ENCODE measurements around the gene CABYR. TPM values are rescaled to one million over a fixed set of nuclear protein-coding genes. Genes with fewer than 3 reads are reported as not detected.

The CABYR gene
- total RNA-seq, 1 experiment from 2014 or later = 3.3 TPM

DNA sequence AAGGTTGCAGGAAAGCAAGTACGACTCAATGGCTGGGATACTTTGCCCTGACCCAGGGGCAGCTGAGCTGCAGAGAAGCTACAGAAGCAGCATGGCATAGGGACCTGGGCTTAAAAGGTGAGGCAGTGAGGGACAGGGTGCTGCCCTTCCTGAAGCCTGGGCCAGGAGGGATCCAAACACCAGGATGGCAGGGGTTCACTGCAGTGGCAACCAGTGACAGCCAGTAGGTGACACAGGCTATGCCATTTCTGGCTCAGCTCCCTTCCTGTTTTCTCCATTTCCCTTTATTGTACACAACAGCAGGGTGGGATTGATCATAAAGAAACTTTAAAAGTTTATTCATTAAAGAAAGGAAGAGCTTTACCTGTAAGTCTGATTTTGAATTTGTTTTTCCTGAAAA lies 48.8 kb downstream of the CABYR start:
- no peak for DNase-seq
- no peak overlapping the region for H3K4me3 ChIP-seq (ENCODE audit: low read depth, low read length)
- Mint-ChIP-seq H3K4me1 (ENCODE audit: low read depth, unreplicated experiment) (no peaks in the 10 kb centered on the region), H3K9me3 (ENCODE audit: unreplicated experiment) (no peaks in the 10 kb centered on the region), H3K36me3 (ENCODE audit: insufficient read depth, unreplicated experiment) (no peaks in the 10 kb centered on the region), H3K4me3 (ENCODE audit: unreplicated experiment) (no peak overlapping the region), H3K27me3 (ENCODE audit: insufficient read depth, unreplicated experiment) (no peaks in the 10 kb centered on the region), H3K27ac (ENCODE audit: unreplicated experiment) (no peak overlapping the region)
- CTCF ChIA-PET = interaction anchor here (1.4 kb wide), 1 partner anchor 12 kb away, joined by 4 read pairs; no protein-coding TSS in a partner anchor
- BruUV-seq (replicated peaks) = no TSS peak
- POLR2A ChIA-PET = no interaction called here
- TF ChIP-seq, protein P1, sequence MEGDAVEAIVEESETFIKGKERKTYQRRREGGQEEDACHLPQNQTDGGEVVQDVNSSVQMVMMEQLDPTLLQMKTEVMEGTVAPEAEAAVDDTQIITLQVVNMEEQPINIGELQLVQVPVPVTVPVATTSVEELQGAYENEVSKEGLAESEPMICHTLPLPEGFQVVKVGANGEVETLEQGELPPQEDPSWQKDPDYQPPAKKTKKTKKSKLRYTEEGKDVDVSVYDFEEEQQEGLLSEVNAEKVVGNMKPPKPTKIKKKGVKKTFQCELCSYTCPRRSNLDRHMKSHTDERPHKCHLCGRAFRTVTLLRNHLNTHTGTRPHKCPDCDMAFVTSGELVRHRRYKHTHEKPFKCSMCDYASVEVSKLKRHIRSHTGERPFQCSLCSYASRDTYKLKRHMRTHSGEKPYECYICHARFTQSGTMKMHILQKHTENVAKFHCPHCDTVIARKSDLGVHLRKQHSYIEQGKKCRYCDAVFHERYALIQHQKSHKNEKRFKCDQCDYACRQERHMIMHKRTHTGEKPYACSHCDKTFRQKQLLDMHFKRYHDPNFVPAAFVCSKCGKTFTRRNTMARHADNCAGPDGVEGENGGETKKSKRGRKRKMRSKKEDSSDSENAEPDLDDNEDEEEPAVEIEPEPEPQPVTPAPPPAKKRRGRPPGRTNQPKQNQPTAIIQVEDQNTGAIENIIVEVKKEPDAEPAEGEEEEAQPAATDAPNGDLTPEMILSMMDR (IDR thresholded peaks at IDR 0.05; ENCODE audit: insufficient read depth in 1 of 2, low read depth in 1 of 2, low read length in 1 of 2, severe bottlenecking in 1 of 2, unreplicated experiment in 1 of 2) = no peak
- H3K36me3 ChIP-seq (ENCODE audit: control insufficient read depth, insufficient read depth, low read length) = no peaks in the 10 kb centered on the region
- intact Hi-C loops (cut with micrococcal nuclease; ENCODE audit: unreplicated experiment) = no loop called here
- no peaks in the 10 kb centered on the region for H3K9me3 ChIP-seq
- no peaks in the 10 kb centered on the region for H3K4me1 ChIP-seq
- H3K27me3 ChIP-seq (replicated peaks; ENCODE audit: control insufficient read depth, insufficient read depth, low read length) = no peaks in the 10 kb centered on the region

- H3K4me3 ChIP-seq (ENCODE audit: low read depth, low read length) = no peak overlapping the region
- intact Hi-C loops (cut with micrococcal nuclease; ENCODE audit: unreplicated experiment) = no loop called here
- no peak for DNase-seq
- Mint-ChIP-seq H3K36me3 (ENCODE audit: insufficient read depth, unreplicated experiment) (no peaks in the 10 kb centered on the region), H3K4me3 (ENCODE audit: unreplicated experiment) (no peak overlapping the region), H3K9me3 (ENCODE audit: unreplicated experiment) (no peaks in the 10 kb centered on the region), H3K4me1 (ENCODE audit: low read depth, unreplicated experiment) (no peaks in the 10 kb centered on the region), H3K27ac (ENCODE audit: unreplicated experiment) (no peak overlapping the region), H3K27me3 (ENCODE audit: insufficient read depth, unreplicated experiment) (no peaks in the 10 kb centered on the region)
- BruUV-seq (replicated peaks) = no TSS peak
- CTCF ChIA-PET = interaction anchor here (1.4 kb wide), 1 partner anchor 12 kb away, joined by 4 read pairs; no protein-coding TSS in a partner anchor
- H3K36me3 ChIP-seq (ENCODE audit: control insufficient read depth, insufficient read depth, low read length) = no peaks in the 10 kb centered on the region
- H3K27me3 ChIP-seq (replicated peaks; ENCODE audit: control insufficient read depth, insufficient read depth, low read length) = no peaks in the 10 kb centered on the region
- H3K4me1 ChIP-seq = no peaks in the 10 kb centered on the region
- POLR2A ChIA-PET = no interaction called here
- TF ChIP-seq, protein P1 (IDR thresholded peaks at IDR 0.05; ENCODE audit: insufficient read depth in 1 of 2, low read depth in 1 of 2, low read length in 1 of 2, severe bottlenecking in 1 of 2, unreplicated experiment in 1 of 2) = no peak
- H3K9me3 ChIP-seq = no peaks in the 10 kb centered on the region
Observed at GRCh38 chr18:24188120-24188519, 49.3 kb downstream of the CABYR start.

DNA sequence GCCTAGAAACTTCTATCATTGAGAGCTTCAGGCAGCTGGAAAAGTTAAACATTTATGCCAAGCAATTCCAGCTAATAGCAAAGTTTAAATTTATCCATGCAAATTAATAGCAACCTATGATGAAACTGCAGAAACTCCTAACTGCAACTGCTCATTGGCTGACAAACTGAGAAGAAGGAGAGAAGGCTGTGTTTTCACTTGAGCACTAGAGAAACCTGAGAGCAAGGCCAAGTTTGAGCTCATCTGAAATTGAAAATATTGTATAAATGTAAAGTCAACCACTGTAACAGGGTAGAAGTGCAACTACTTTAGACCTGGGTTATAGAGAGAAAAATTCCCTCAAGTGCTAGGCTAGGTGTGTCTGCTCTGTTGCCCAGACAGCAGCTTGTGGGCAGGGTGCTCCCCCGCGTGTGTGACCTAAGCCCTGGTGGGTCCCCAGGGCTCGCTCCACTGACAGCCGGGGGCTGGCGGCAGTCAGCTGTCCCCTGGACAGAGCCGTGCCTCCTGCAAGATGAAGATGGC lies 50.2 kb downstream of the CABYR start:
- BruUV-seq (replicated peaks) = no TSS peak
- no peak for DNase-seq
- CTCF ChIA-PET = interaction anchor here (1.4 kb wide), 1 partner anchor 13 kb away, joined by 4 read pairs; no protein-coding TSS in a partner anchor
- TF ChIP-seq, protein P1 (IDR thresholded peaks at IDR 0.05; ENCODE audit: insufficient read depth in 1 of 2, low read depth in 1 of 2, low read length in 1 of 2, severe bottlenecking in 1 of 2, unreplicated experiment in 1 of 2) = no peak
- H3K4me3 Mint-ChIP-seq (ENCODE audit: unreplicated experiment) = no peak overlapping the region
- H3K9me3 Mint-ChIP-seq (ENCODE audit: unreplicated experiment) = no peaks in the 10 kb centered on the region
- POLR2A ChIA-PET = no interaction called here
- H3K4me1 Mint-ChIP-seq (ENCODE audit: low read depth, unreplicated experiment) = no peaks in the 10 kb centered on the region
- Histone ChIP-seq H3K9me3 (no peaks in the 10 kb centered on the region), H3K27me3 (replicated peaks; ENCODE audit: control insufficient read depth, insufficient read depth, low read length) (no peaks in the 10 kb centered on the region), H3K36me3 (ENCODE audit: control insufficient read depth, insufficient read depth, low read length) (no peaks in the 10 kb centered on the region), H3K4me1 (no peaks in the 10 kb centered on the region), H3K4me3 (ENCODE audit: low read depth, low read length) (no peak overlapping the region)
- no peak overlapping the region for H3K27ac Mint-ChIP-seq (ENCODE audit: unreplicated experiment)
- intact Hi-C loops (cut with micrococcal nuclease; ENCODE audit: unreplicated experiment) = no loop called here
- no peaks in the 10 kb centered on the region for H3K27me3 Mint-ChIP-seq (ENCODE audit: insufficient read depth, unreplicated experiment)
- no peaks in the 10 kb centered on the region for H3K36me3 Mint-ChIP-seq (ENCODE audit: insufficient read depth, unreplicated experiment)
